Esophagus squamous epithelium (tissue), 4 donors: ENCODE measurements around the gene DCPS.
"Not testable (repeated sequence)": the region's sequence is repeated elsewhere in the genome, so short reads cannot be mapped to it uniquely, and the experiment has no call there.

Source experiments
- CTCF ChIP-seq, 6 experiments: fragments of 450-650 bp in 4 of 6; fragments of 200-600 bp in 2 of 6; sonication (generic) in 2 of 6; IDR thresholded peaks; one replicate each; pipeline ENCODE4 v1.5.1; 2016 to 2019; ENCODE audit warnings: antibody characterized with exemption in 6 of 6, mild to moderate bottlenecking in 4 of 6, moderate library complexity in 4 of 6
- POLR2A ChIP-seq, 4 donors: fragments of 450-650 bp; IDR thresholded peaks; one replicate each; pipeline ENCODE4 v1.6.1; 2017; ENCODE audit warnings: antibody characterized with exemption in 4 of 4, mild to moderate bottlenecking in 4 of 4, moderate library complexity in 3 of 4

- not testable (repeated sequence) for TF ChIP-seq CTCF, POLR2A (IDR thresholded peaks at IDR 0.05)
Observed at GRCh38 chr11:126374562-126375300, 70.9 kb downstream of the DCPS start.
